Skin of body (tissue), 2 donors: ENCODE data around the gene CAV3. TPM values are rescaled to one million over a fixed set of nuclear protein-coding genes. Genes with fewer than 3 reads are reported as not detected.

Experiments used
- DNase-seq: peaks from one replicate; lab custom pipeline; 2025; lab: John Stamatoyannopoulos, UW
- total RNA-seq: library from RNA; depleted of rRNA; stranded (reverse); fragments of >200 nt; gene quantifications from one replicate; pipeline ENCODE4 v1.2.3, GENCODE V29; 2014

The CAV3 gene
- total RNA-seq, 1 donor from 2014 or later = 16.4 TPM

GRCh38 chr3:8761866-8762265 is 28.3 kb downstream of the CAV3 start:
- DNase-seq = no peak

DNA sequence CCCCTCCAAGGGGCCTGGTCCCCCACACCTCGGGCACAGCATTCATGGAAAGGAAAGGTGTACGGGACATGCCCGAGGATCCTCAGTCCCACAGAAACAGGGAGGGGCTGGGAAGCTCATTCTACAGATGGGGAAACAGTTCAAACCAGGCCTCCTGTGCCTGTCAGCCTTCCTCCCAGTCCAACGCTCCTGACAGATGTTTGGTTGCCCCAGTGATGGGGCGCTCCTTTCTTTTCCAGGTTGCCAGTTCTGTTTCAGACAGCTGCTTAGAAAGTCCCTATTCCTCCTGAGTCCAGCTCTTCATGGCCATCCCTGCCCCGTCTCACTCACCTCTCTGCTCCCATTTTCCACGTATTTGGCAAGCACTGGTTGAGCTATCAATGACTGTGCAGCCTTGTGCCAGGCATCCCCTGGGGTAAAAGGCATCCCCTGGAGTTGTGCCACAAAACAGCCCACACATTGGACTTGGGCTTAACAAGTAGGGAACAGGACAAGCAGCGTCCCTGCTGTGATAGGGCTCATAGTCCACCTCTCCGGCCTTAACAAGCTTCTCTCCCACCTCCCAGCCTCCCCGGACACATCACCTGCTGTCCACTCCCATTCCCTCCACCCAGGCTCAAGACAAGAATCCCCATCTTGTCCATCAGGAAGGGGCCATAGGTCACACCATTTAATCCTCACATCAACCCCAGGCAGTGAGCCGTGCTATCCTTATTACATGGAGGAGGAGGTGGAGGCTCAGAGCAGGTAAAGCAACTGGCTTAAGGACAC is 29.2 kb downstream of the CAV3 start:
- no peak for DNase-seq

GRCh38 chr3:8764528-8764927 is 30.9 kb downstream of the CAV3 start:
- DNase-seq = no peak

DNA sequence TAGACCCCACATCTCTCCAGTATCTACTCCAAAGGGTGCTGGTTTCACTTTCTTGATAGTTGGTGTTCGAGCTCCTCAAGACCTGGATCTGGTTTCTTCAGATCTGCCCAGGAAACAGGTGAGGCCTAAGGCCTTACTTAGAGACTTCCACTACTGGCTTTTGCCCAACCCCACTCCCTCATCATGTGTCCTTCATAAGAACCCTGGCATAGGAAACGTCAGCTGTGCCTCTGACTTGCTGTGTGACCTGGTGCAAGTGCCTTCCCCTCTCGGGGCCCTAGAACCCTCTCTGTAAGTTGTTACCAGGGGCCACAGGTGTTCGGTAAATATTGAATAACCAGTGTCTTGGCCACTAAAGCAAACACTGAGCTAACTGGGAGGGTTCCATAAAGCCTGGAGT is 31.9 kb downstream of the CAV3 start:
- no peak for DNase-seq

DNA sequence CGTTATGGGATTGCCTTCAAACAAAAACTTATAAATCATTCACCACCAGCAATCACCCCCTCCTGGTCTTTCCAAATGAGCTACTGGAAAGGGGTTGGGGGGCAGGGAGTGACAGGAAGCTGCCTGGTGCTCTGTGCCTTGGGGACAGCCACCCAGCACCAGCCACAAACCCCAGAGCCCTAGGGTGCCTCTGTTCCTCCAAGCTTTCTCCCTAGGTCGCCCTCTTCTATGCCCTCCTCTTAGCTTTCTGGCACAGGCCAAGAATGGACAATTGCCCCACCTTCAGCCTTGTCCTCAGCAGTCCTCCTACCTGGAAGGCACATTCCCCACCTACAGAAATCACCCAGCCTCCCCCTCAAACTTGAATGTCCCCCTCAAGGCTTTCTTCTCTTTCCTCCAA is 32.5 kb downstream of the CAV3 start:
- no peak for DNase-seq

GRCh38 chr3:8767256-8767666 is 33.7 kb downstream of the CAV3 start:
- no peak for DNase-seq

- no peak for DNase-seq
These were observed 34.2 kb downstream of the CAV3 start for GRCh38 chr3:8767667-8768363.

DNA sequence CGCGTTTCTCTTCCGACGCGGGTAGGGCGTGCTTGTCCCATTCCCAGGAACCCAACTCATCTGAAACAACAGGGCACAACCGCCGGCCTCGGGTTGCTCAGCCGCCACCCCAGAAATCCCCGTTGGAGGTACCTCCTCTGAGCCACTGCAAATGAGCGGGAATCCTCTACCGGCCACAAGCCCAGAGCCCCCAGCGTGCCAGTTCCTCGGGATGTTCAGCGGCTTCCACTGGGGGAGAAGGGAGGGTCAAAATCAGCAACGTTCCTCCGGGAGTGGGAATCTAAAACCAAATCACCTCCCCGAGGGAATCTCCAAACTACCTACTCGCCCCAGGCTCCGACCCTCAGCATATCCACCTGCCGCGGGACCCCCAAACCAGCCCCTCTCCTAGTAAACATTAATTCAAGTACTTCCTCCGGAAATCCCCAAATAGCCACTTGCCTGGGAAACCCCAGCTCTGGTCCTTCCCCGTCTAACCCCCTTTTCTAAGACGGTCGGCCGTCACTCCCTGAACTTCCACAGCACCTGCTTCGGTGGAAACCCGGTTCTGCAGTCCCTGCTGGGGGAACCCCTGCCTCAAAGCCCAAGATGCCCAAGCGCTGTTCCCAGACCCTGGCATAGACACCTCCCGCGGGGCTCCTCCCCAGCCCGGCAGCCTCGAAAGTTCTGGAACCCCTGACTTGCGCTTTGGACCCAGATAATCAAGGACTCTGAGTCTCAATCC is 34.9 kb downstream of the CAV3 start:
- no peak for DNase-seq

GRCh38 chr3:8769088-8769822 is 35.7 kb downstream of the CAV3 start, which contains the start of gene OXTR:
TSS of gene OXTR (minus strand) at chr3:8769613. CDS start at chr3:8768187, 1,426 bp downstream.
- peak; percentile 21 for DNase-seq

DNA sequence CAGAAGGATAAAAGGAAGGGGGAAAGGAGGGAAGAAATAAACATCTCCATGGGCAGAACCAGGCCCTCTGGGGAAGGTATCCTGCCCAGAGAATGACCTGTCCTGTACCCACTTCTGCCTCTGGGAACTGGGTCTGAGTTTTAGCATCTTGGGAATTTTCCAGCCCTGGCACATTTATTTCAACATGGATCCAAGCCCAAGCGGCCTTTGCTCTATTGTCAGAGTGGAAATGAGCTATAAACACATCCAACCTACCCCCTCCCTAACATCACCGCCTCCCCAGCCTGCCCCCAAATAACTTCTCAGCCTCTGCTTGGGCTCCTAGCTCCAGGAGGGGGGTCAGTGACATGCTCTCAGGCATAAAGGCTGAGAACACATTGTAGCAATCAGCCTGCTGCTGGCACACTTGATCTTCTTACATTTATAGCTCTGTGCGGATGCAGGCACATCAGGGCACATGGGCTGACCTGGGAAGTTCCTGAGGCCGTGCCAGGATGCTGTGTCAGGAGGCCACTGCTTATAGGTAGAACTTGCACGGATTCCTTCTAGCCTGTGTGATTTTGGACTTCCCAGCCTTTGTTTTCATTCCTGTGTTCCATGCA is 40.4 kb downstream of the CAV3 start:
- no peak for DNase-seq

DNA sequence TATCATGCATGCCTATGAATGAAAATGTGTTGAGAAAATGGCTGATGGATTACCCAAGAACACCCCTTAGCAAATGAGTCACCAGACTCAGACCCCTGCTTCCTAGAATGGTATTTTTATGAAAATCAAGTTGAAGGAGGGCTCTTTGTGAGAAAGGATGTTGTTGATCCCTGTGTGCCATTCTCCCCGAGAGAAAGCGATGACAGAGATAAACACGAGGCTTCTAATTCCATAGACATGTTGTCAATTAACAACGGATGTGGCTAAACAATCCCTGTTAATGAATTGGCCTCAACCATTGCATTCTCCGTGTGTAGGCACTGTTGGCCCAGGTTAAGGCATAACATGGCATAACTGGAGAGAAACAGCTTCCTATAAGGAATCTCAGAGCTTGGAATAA is 41.6 kb downstream of the CAV3 start:
- no peak for DNase-seq

- DNase-seq = no peak
These were observed 42.0 kb downstream of the CAV3 start for GRCh38 chr3:8775602-8776001.

DNA sequence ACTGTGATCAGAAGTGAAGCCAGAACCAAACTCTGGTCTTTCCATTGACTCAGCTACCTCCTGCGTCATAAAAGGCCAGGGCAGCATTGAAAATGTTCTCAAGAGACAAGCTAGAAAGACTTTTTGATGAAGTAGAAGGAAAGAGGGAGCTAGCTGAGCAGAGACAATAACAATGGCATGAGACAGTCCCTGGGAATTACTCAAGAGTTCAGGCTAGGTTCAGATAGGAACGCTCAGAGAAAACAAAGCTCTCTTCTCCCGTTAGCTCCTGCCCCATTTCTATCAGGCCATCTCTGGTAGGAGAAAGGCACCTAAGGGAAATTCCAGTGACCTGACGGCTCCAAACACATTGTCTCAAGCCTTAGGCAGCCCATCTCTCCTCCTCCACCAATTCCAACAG is 42.8 kb downstream of the CAV3 start:
- DNase-seq = no peak

DNA sequence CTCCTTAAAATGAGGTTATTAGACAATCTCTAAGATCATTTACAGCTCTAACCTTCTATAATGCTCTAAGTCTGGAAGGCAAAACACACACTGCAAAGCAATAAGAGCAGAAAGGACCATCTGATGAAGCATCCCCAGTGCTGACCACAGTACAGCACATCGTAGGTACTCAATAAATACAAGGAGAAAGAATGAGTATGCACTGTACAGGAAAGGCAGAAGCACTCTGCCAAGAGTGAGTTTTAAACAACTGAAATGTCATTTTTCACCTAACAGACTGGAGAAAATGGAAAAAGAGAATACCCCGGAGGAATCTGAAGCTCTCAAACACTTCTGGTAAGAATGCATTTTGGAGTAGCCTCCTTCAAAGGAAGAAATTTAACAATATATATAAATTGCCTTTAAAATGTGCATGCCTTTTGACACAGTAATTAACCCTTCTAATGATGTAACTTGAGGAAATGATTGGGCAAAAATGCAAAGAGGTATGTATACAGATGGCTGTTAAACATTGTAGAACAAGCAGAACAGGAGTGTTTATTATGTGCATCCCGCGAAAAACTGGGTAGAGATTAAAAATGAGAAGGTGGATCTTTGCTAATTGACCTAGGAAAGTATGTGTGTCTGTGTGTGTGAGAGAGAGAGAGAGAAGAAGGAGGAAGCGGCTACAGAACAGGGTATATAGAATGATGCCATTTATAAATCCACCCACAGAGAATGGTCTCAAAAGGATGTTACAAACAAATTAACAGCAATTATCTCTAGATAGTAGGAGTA is 43.8 kb downstream of the CAV3 start:
- no peak for DNase-seq

DNA sequence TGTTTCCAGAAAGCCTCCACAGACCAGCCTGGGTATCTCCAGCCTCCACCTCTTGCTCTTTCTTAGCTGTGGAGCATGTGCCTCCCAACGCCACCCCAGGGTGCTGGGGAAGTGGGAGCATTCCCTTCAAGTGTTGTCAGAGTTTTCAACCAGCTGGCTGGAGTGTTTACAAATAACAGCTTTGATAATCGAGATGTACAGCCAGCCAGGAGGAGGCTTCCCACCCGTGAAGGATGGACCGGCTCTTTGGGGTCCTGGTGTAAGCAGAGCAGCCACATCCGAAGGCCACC is 44.3 kb downstream of the CAV3 start:
- no peak for DNase-seq

DNA sequence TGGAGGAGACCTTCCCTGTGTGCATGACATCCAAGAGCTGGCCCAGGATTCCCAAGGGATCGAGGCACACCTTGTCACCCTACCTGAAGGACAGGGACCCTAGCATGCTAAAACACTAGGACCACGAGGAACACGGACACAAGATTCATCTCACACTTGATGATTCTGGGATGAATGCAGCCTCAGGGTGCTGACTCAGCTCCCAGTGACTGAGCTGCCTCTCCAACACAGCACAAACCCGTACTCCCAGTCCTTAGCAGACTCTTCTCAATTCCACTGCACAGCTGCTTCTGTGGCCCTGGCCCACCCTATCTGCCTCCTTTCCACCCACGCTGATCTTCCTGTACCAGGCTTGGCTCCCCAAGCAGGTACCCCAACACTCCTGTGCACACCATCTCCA is 44.9 kb downstream of the CAV3 start:
- no peak for DNase-seq

GRCh38 chr3:8780279-8780678 is 46.7 kb downstream of the CAV3 start:
- DNase-seq = no peak

DNA sequence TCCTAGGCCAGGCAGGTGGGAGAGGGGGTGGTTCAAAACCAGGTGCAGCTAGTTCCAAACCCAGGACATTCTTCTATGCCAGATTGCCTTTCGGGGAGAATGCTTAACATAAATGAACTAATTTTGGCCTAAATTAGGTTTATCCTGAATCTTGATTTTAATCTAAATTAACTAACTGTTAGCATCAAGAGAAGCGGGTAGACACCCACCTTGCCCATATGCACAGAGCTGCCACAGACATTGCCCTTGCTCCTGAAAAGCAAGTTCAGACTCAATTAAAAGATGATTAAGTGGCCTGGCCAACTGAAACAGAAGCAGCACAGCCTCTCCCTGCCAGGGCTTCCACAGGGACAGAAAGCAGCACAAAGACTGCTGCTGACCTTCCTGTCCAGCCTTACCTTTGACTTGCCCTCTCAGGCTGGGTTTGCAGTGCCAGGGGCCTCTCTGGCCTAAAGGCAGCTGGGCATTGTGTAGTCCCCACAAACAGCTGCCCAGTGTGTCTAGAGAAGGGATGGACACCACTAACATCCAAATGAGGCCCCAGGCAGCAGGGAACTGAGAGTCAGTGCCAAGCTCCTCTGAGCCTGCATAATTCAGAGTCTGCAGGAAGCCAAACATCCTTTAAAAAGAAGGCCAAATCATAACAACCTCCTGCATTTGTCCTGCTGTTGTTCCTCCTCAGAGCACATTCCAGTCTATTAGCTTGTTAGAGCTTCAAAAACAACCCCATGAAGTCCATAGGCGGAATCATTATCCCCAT is 51.3 kb downstream of the CAV3 start:
- DNase-seq = no peak

- DNase-seq = no peak
These were observed 56.9 kb downstream of the CAV3 start for GRCh38 chr3:8790529-8790928.

DNA sequence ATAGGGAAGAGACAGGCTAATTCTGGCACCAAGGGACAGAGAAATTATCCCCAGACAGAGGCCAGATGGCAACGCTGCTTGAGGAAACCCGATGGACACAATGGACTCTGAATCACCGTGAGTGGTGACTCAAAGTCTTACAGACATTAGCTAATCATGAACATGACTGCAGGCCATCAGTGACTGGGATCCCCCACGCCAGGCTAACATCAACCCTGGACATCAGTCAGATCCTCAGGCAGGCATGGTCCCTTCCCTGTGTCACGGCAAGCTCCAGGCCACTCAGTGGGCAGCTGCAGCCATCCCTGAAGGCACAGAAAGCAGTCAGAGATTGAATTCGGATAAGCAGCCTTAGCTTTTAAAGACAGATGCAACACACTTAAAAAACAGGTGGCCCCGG is 59.6 kb downstream of the CAV3 start:
- no peak for DNase-seq
